Suprapubic skin (tissue), 4 donors: ENCODE data around the gene ALDH3B2.
"Not testable (repeated sequence)": the region's sequence is repeated elsewhere in the genome, so short reads cannot be mapped to it uniquely, and the experiment has no call there.

Experiments used
- CTCF ChIP-seq, 2 donors: fragments of 200-600 bp in 1 of 2; fragments of 450-650 bp in 1 of 2; sonication (generic) in 1 of 2; IDR thresholded peaks; one replicate each; pipeline ENCODE4 v1.5.1; 2016 to 2019; ENCODE audit warnings: antibody characterized with exemption in 2 of 2, mild to moderate bottlenecking in 1 of 2, moderate library complexity in 1 of 2
- EP300 ChIP-seq: sonication (generic); formaldehyde crosslinking; IDR thresholded peaks from one replicate; pipeline ENCODE4 v1.6.1; 2017; ENCODE audit warnings: antibody characterized with exemption
- POLR2A ChIP-seq, 2 donors: fragments of 450-650 bp; IDR thresholded peaks; one replicate each; pipeline ENCODE4 v1.6.1; 2017; ENCODE audit warnings: antibody characterized with exemption in 2 of 2, mild to moderate bottlenecking in 2 of 2, moderate library complexity in 2 of 2
- POLR2AphosphoS5 ChIP-seq, 3 donors: sonication (generic); formaldehyde crosslinking; IDR thresholded peaks; one replicate each; pipeline ENCODE4 v1.6.1; 2017; ENCODE audit warnings: antibody characterized with exemption in 3 of 3

- not testable (repeated sequence) for TF ChIP-seq CTCF (IDR thresholded peaks at IDR 0.05); POLR2A (IDR thresholded peaks at IDR 0.05); POLR2AphosphoS5 (IDR thresholded peaks at IDR 0.05); EP300
Observed at GRCh38 chr11:67618901-67619659, 55.3 kb downstream of the ALDH3B2 start.
